Hepatocyte (in vitro differentiated cells): ENCODE data around the gene USH2A. TPM values are rescaled to one million over a fixed set of nuclear protein-coding genes. Genes with fewer than 3 reads are reported as not detected.
A peak's percentile ranks its signal among the peaks of the same experiment; 100 is the strongest.

ENCODE experiments used
- DNase-seq: peaks from one replicate; pipeline ENCODE4 v3.0.0-alpha.2; 2016; ENCODE audit warnings: low spot score
- H2AFZ ChIP-seq: fragments of 200-600 bp; sonication (generic); 2 replicates; pipeline ENCODE4 v1.6.0; 2016; ENCODE audit warnings: antibody characterized with exemption, mild to moderate bottlenecking
- H3K27ac ChIP-seq: fragments of 200-600 bp; sonication (generic); 2 replicates; pipeline ENCODE4 v1.5.1; 2016; ENCODE audit warnings: mild to moderate bottlenecking
- H3K27me3 ChIP-seq: fragments of 200-600 bp; sonication (generic); 2 replicates; pipeline ENCODE4 v1.6.1; 2016
- H3K36me3 ChIP-seq: fragments of 200-600 bp; sonication (generic); replicated peaks from 2 replicates; pipeline ENCODE4 v1.5.1; 2016; ENCODE audit warnings: low read depth; ENCODE audit not compliant: insufficient read depth
- H3K4me1 ChIP-seq: fragments of 200-600 bp; sonication (generic); 2 replicates; pipeline ENCODE4 v1.5.1; 2016; ENCODE audit warnings: mild to moderate bottlenecking, moderate library complexity; ENCODE audit not compliant: insufficient read depth
- H3K4me2 ChIP-seq: fragments of 200-600 bp; sonication (generic); 2 replicates; pipeline ENCODE4 v1.6.0; 2016
- H3K4me3 ChIP-seq: fragments of 200-600 bp; sonication (generic); 2 replicates; pipeline ENCODE4 v1.5.1; 2016; ENCODE audit warnings: mild to moderate bottlenecking
- H3K79me2 ChIP-seq: fragments of 200-600 bp; sonication (generic); 2 replicates; pipeline ENCODE4 v1.6.0; 2017; ENCODE audit warnings: mild to moderate bottlenecking
- H3K9me2 ChIP-seq: fragments of 200-600 bp; sonication (generic); replicated peaks from 2 replicates; pipeline ENCODE4 v1.6.0; 2017; ENCODE audit warnings: mild to moderate bottlenecking; ENCODE audit not compliant: insufficient read depth
- H3K9me3 ChIP-seq: fragments of 200-600 bp; sonication (generic); 2 replicates; pipeline ENCODE4 v1.5.1; 2016; ENCODE audit warnings: low read depth, mild to moderate bottlenecking
- H4K20me1 ChIP-seq: fragments of 200-600 bp; sonication (generic); 2 replicates; pipeline ENCODE4 v1.6.0; 2016; ENCODE audit warnings: mild to moderate bottlenecking; ENCODE audit not compliant: insufficient read depth, poor library complexity, severe bottlenecking
- CTCF ChIP-seq: fragments of 200-600 bp; sonication (generic); IDR thresholded peaks from 2 replicates; pipeline ENCODE4 v1.5.1; 2016; ENCODE audit warnings: antibody characterized with exemption, mild to moderate bottlenecking; ENCODE audit not compliant: poor library complexity
- EZH2 ChIP-seq: fragments of 200-600 bp; sonication (generic); IDR thresholded peaks from 2 replicates; pipeline ENCODE4 v1.6.1; 2016; ENCODE audit warnings: antibody characterized with exemption, mild to moderate bottlenecking, borderline replicate concordance
- EZH2phosphoT487 ChIP-seq: fragments of 200-600 bp; sonication (generic); IDR thresholded peaks from one replicate; pipeline ENCODE4 v1.6.1; 2018; ENCODE audit warnings: antibody characterized with exemption, mild to moderate bottlenecking, low read depth, moderate library complexity; ENCODE audit not compliant: unreplicated experiment, severe bottlenecking
- WGBS: methylation state at CpG from one replicate; pipeline ENCODE4 v1.1.6; 2016; ENCODE audit warnings: low lambda C conversion rate; ENCODE audit errors: missing lambda C conversion rate; 5-methylcytosine and 5-hydroxymethylcytosine counted together
- polyA plus RNA-seq: library from polyadenylated mRNA; unstranded; fragments of >200 nt; fragmentation: Nextera tagmentation; extraction: Ambion mirVana; gene quantifications from 2 replicates; pipeline ENCODE4 v1.2.1, GENCODE V29; 2016
- total RNA-seq: library from RNA; depleted of rRNA; stranded (reverse); fragments of >200 nt; gene quantifications from 2 replicates; pipeline ENCODE4 v1.2.3, GENCODE V29; 2014

USH2A gene
- total and polyA plus RNA-seq, 2 experiments from 2014 or later: 0.07 TPM; not detected in 1

GRCh38 chr1:215594640-215595039 lies 828.6 kb downstream of the USH2A start:
- no peak for TF ChIP-seq EZH2
- no peak for TF ChIP-seq CTCF
- TF ChIP-seq EZH2phosphoT487: no peak
- H3K79me2 ChIP-seq: peaks cover 33% of the 10 kb centered on the region
- peaks cover 24% of the 10 kb centered on the region for H3K4me1 ChIP-seq
- H3K9me2 ChIP-seq: no peaks in the 10 kb centered on the region
- no peak for DNase-seq
- H3K9me3 ChIP-seq: no peaks in the 10 kb centered on the region
- H3K36me3 ChIP-seq: no peaks in the 10 kb centered on the region
- peaks cover 5% of the 10 kb centered on the region for H4K20me1 ChIP-seq
- no peak overlapping the region for H3K27ac ChIP-seq
- H3K4me2 ChIP-seq: no peak overlapping the region
- WGBS: 72% methylated on average over 3 of the region's 3 CpGs
- H3K4me3 ChIP-seq: no peak overlapping the region
- H2AFZ ChIP-seq: no peak overlapping the region
- no peaks in the 10 kb centered on the region for H3K27me3 ChIP-seq

GRCh38 chr1:215590779-215591491 lies 832.3 kb downstream of the USH2A start:
- H3K4me1 ChIP-seq: peaks cover 9% of the 10 kb centered on the region
- H3K36me3 ChIP-seq: no peaks in the 10 kb centered on the region
- no peak for TF ChIP-seq EZH2
- no peak for TF ChIP-seq EZH2phosphoT487

GRCh38 chr1:215589650-215590435 lies 833.4 kb downstream of the USH2A start:
- Histone ChIP-seq H3K9me3 (no peaks in the 10 kb centered on the region), H3K4me3 (no peak overlapping the region), H4K20me1 (peaks cover 5% of the 10 kb centered on the region), H2AFZ (no peak overlapping the region), H3K27me3 (no peaks in the 10 kb centered on the region), H3K36me3 (no peaks in the 10 kb centered on the region), H3K4me2 (no peak overlapping the region), H3K27ac (no peak overlapping the region), H3K4me1 (no peaks in the 10 kb centered on the region), H3K79me2 (peaks cover 29% of the 10 kb centered on the region), H3K9me2 (no peaks in the 10 kb centered on the region)
- no peak for TF ChIP-seq EZH2phosphoT487
- no peak for TF ChIP-seq CTCF
- TF ChIP-seq EZH2: no peak
- WGBS: 95% methylated on average over 4 of the region's 4 CpGs
- no peak for DNase-seq

More at GRCh38 chr1:215590779-215591491, 832.3 kb downstream of the USH2A start:
- Histone ChIP-seq H3K27ac (no peak overlapping the region), H4K20me1 (peaks cover 5% of the 10 kb centered on the region), H3K4me3 (no peak overlapping the region), H3K27me3 (no peaks in the 10 kb centered on the region), H3K4me2 (no peak overlapping the region), H3K9me2 (no peaks in the 10 kb centered on the region), H2AFZ (no peak overlapping the region), H3K79me2 (peaks cover 39% of the 10 kb centered on the region), H3K9me3 (no peaks in the 10 kb centered on the region)
- 84% methylated on average over 4 of the region's 4 CpGs for WGBS
- DNase-seq: no peak

GRCh38 chr1:215584389-215584788 lies 838.9 kb downstream of the USH2A start:
- Histone ChIP-seq H3K9me2 (no peaks in the 10 kb centered on the region), H3K36me3 (peaks cover 4% of the 10 kb centered on the region), H3K9me3 (no peaks in the 10 kb centered on the region), H2AFZ (no peak overlapping the region), H3K4me3 (no peak overlapping the region), H3K4me1 (no peaks in the 10 kb centered on the region), H3K79me2 (peaks cover 7% of the 10 kb centered on the region), H4K20me1 (no peaks in the 10 kb centered on the region), H3K4me2 (no peak overlapping the region), H3K27ac (peak overlapping the region; percentile 74), H3K27me3 (no peaks in the 10 kb centered on the region)
- 91% methylated on average over 1 of the region's 1 CpG for WGBS
- no peak for TF ChIP-seq CTCF
- no peak for TF ChIP-seq EZH2phosphoT487
- TF ChIP-seq EZH2: no peak
- DNase-seq: no peak
